Nephron progenitor cell (in vitro differentiated cells): ENCODE measurements around the gene ECD.

Experiments
- DNase-seq: peaks from one replicate; pipeline ENCODE4 v3.0.0; 2021
- H3K27ac Mint-ChIP-seq: 2 replicates; pipeline ENCODE4 v1.8.0; 2021; ENCODE audit warnings: mild to moderate bottlenecking, moderate library complexity, mixed read lengths
- H3K27me3 Mint-ChIP-seq: 2 replicates; pipeline ENCODE4 v1.8.0; 2021; ENCODE audit warnings: mild to moderate bottlenecking, low read depth, mixed read lengths; ENCODE audit not compliant: poor library complexity
- H3K36me3 Mint-ChIP-seq: 2 replicates; pipeline ENCODE4 v1.8.0; 2021; ENCODE audit warnings: low read depth, mixed read lengths
- H3K4me1 Mint-ChIP-seq: 2 replicates; pipeline ENCODE4 v1.8.0; 2021; ENCODE audit warnings: mixed read lengths
- H3K4me3 Mint-ChIP-seq: 2 replicates; pipeline ENCODE4 v1.8.0; 2021; ENCODE audit warnings: mild to moderate bottlenecking, moderate library complexity, mixed read lengths
- H3K9me3 Mint-ChIP-seq: 2 replicates; pipeline ENCODE4 v1.8.0; 2021; ENCODE audit warnings: mild to moderate bottlenecking, moderate library complexity, mixed read lengths
- TF ChIP-seq, protein P1 (sequence below): fragments of 200-600 bp; sonication (generic); IDR thresholded peaks from 2 replicates; pipeline ENCODE4 v1.5.0; 2021; ENCODE audit warnings: antibody characterized with exemption

The ECD gene

DNA sequence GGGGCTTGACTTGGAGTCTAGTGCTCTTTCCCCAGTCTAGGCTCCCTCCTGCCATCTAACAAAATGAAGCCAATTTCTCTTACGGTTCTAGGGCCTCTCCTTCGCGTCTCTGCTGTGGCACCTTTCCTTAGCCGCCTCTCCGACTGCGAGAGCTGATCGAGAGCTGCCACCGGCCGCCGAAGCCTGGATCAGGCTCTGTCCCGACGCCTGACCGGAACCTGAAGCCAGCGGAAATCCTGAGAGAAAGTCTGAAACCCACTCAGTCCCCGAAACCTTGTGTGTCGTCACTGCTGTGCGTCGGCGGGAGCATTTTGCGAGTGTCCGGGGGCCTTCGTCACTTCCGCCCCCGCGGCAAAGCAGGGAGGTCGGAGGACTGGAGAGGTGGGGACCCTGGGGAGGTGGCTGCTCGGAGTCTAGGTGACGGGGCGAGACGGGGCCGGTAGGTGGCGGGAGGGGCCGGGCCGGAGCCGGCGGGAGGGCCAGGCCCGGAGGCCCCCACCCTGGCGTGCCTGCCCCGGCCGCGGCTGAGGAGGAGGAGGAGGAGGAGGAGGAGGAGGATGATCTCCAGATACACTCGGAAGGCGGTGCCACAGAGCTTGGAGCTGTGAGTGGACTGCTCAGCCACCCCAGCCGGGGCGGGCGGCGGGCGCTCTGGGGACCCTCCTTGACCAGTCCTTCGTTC, at the start of gene ECD, which contains the start of gene FAM149B1:
TSS of gene ECD (minus strand) at position 226 of the 682 bp plus-strand sequence. CDS start 4,071 bp downstream, outside the sequence.
TSS of gene FAM149B1 (plus strand) at position 337 of the 682 bp plus-strand sequence. CDS start at position 558, 221 bp downstream.
- H3K36me3 Mint-ChIP-seq: peaks cover 52% of the 10 kb centered on the region
- peak; percentile 92 for DNase-seq

DNA sequence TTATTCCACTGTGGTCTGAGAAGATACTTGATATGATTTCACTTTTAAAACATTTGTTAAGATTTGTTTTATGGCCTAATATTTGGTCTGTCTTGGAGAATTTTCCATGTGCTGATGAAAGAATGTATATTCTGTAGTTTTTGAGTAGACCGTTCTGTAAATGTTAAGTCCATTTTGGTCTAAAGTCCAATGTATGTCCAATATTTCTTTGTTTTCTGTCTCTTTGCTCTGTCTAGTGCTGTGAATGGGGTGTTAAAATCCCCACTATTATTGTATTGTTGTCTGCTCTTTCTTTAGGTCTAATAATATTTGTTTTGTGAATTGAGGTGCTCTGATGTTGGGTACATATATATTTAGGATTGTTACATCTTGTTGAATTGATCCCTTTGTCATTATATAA, 47.9 kb upstream of the ECD start:
- no peak overlapping the region for H3K4me3 Mint-ChIP-seq
- no peaks in the 10 kb centered on the region for H3K27me3 Mint-ChIP-seq
- no peaks in the 10 kb centered on the region for H3K4me1 Mint-ChIP-seq
- no peak overlapping the region for H3K27ac Mint-ChIP-seq
- no peak for DNase-seq
- H3K36me3 Mint-ChIP-seq: peaks cover 69% of the 10 kb centered on the region
- TF ChIP-seq, protein P1, sequence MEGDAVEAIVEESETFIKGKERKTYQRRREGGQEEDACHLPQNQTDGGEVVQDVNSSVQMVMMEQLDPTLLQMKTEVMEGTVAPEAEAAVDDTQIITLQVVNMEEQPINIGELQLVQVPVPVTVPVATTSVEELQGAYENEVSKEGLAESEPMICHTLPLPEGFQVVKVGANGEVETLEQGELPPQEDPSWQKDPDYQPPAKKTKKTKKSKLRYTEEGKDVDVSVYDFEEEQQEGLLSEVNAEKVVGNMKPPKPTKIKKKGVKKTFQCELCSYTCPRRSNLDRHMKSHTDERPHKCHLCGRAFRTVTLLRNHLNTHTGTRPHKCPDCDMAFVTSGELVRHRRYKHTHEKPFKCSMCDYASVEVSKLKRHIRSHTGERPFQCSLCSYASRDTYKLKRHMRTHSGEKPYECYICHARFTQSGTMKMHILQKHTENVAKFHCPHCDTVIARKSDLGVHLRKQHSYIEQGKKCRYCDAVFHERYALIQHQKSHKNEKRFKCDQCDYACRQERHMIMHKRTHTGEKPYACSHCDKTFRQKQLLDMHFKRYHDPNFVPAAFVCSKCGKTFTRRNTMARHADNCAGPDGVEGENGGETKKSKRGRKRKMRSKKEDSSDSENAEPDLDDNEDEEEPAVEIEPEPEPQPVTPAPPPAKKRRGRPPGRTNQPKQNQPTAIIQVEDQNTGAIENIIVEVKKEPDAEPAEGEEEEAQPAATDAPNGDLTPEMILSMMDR: no peak
- H3K9me3 Mint-ChIP-seq: no peaks in the 10 kb centered on the region

More for the DNA sequence above, at the start of gene ECD, which contains the start of gene FAM149B1:
- Mint-ChIP-seq H3K27ac (peak within 1 kb of the TSS; percentile 100), H3K4me3 (peak within 1 kb of the TSS; percentile 99), H3K9me3 (peaks cover 26% of the 10 kb centered on the region), H3K4me1 (peaks cover 21% of the 10 kb centered on the region), H3K27me3 (no peaks in the 10 kb centered on the region)
- TF ChIP-seq, protein P1: no peak

DNA sequence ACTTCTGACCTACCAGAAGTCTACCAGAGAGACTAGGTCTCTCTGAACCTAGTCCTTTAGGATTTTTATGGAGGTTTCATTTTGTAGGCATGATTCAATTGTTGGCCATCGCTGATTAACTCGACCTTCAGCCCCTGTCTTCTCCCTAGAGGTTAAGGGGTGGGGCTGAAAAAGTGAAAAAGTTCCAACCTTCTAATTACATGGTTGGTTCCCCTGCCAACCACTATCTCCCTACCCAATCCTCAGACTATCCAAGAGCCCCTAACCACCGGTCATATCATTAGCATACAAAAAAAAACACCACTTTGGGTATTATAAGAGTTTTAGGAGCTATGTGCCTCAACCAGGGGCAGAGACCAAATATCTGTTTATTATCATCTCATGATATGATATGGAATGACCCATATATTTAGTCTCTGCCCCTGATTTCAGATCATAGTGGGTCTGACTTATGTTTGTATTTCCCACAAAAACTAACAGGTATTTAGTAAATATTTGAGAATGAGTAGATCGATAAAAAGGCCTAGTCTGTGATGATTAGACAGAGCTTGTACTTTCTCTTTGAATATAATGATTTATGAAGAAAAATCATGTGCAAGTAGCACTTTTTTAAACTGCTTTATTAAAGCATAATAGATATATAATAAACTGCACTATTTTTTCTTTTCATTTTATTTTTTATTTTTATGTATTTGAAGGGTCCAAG, 43.5 kb upstream of the ECD start:
- no peak for DNase-seq
- Mint-ChIP-seq H3K9me3 (peaks cover under 1% of the 10 kb centered on the region), H3K36me3 (peaks cover 69% of the 10 kb centered on the region), H3K27ac (no peak overlapping the region), H3K4me3 (no peak overlapping the region), H3K4me1 (no peaks in the 10 kb centered on the region), H3K27me3 (no peaks in the 10 kb centered on the region)
- TF ChIP-seq, protein P1: no peak

DNA sequence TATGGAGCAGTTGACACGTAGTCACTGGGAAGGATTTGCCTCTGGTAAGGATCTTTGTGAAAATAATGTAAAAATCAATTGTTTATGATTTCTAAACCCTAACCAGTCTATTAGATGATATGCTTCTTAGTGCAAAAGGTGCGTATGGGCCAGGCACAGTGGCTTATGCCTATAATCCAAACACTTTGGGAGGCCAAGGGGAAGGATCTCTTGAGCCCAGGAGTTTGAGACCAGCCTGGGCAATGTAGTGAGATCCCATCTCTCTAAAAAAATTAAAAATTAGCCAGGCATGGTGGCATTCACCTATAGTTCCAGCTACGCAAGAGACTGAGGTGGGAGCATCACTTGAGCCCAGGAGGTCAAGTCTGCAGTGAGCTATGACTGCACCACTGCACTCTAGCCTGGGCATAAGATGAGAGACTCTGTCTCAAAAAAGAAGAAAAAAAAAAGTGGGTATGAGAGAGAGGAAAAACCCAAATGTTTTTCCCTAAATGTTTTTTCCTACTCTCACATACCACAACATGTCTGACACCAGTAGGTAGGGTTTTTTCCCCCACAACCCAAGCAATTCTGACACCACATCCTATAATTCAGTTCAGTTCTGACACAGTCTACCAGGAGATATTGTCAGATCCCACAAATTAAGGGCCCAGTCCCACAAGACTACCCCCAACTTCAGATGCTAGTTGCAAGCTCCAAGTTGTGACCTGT, 42.7 kb upstream of the ECD start:
- Mint-ChIP-seq H3K4me1 (no peaks in the 10 kb centered on the region), H3K27ac (no peak overlapping the region), H3K27me3 (no peaks in the 10 kb centered on the region), H3K36me3 (peaks cover 69% of the 10 kb centered on the region), H3K4me3 (no peak overlapping the region), H3K9me3 (peaks cover 7% of the 10 kb centered on the region)
- TF ChIP-seq, protein P1: no peak
- no peak for DNase-seq

DNA sequence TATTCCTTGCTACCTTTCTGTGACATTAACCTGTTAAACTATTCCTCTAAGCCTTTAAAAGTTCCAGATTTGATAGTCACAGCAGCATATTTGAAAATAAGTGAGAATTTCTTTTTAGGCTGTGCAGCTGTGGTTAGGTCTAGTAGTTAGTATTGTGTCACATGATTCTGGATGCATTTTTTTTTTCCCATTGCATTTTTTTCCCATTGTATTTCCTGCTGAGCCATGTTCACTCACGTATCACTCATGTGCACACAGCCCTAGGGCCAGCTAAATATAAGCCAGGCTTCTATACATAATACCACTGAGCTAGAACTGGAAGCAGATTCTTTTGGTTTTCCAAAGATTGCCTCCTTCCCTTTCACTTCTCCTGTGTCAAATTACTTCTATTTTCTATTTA, 41.9 kb upstream of the ECD start:
- H3K27ac Mint-ChIP-seq: no peak overlapping the region
- peaks cover 14% of the 10 kb centered on the region for H3K9me3 Mint-ChIP-seq
- no peak overlapping the region for H3K4me3 Mint-ChIP-seq
- DNase-seq: no peak
- no peaks in the 10 kb centered on the region for H3K27me3 Mint-ChIP-seq
- TF ChIP-seq, protein P1: no peak
- H3K4me1 Mint-ChIP-seq: no peaks in the 10 kb centered on the region
- peaks cover 72% of the 10 kb centered on the region for H3K36me3 Mint-ChIP-seq
